DMS53 (cell line): ENCODE data around the gene TIMM10B.

Experiments
- DNase-seq: peaks from one replicate; lab custom pipeline; 2025; lab: John Stamatoyannopoulos, UW

The TIMM10B gene

GRCh38 chr11:6472934-6473333 is 8.4 kb upstream of the TIMM10B start:
- DNase-seq = no peak

GRCh38 chr11:6473451-6474412 is 7.6 kb upstream of the TIMM10B start, which contains the start of gene TRIM3:
Gene TRIM3 (minus strand): TSS chr11:6473941. CDS start chr11:6465695, 8,246 bp downstream.
- DNase-seq = peak; percentile 95

GRCh38 chr11:6474413-6474792 is 6.9 kb upstream of the TIMM10B start:
- DNase-seq = no peak

- DNase-seq = peak; percentile 50
Measured at GRCh38 chr11:6474806-6475500, 6.3 kb upstream of the TIMM10B start.

- peak; percentile 93 for DNase-seq
Measured at GRCh38 chr11:6475936-6476335, 5.4 kb upstream of the TIMM10B start.

GRCh38 chr11:6476571-6476970 is 4.7 kb upstream of the TIMM10B start:
- peak; percentile 39 for DNase-seq

- DNase-seq = no peak
Measured at GRCh38 chr11:6480299-6480914, 894 bp upstream of the TIMM10B start.

GRCh38 chr11:6481924-6482275 is 599 bp downstream of the TIMM10B start:
- DNase-seq = peak; percentile 56

- no peak for DNase-seq
Measured at GRCh38 chr11:6482441-6482840, 1.1 kb downstream of the TIMM10B start.

- DNase-seq = no peak
Measured at GRCh38 chr11:6483015-6483414, 1.7 kb downstream of the TIMM10B start.

- no peak for DNase-seq
Measured at GRCh38 chr11:6485661-6486060, 4.4 kb downstream of the TIMM10B start.

- no peak for DNase-seq
Measured at GRCh38 chr11:6486256-6486655, 5.0 kb downstream of the TIMM10B start.

GRCh38 chr11:6486938-6487337 is 5.6 kb downstream of the TIMM10B start:
- no peak for DNase-seq

GRCh38 chr11:6488342-6488741 is 7.0 kb downstream of the TIMM10B start:
- no peak for DNase-seq

- no peak for DNase-seq
Measured at GRCh38 chr11:6488821-6489220, 7.5 kb downstream of the TIMM10B start.

- DNase-seq = peak; percentile 56
Measured at GRCh38 chr11:6489306-6489705, 8.0 kb downstream of the TIMM10B start.

GRCh38 chr11:6497069-6497839 is 16.0 kb downstream of the TIMM10B start, which contains the start of gene DNHD1:
Gene DNHD1 (plus strand): TSS chr11:6497280. CDS start chr11:6498216, 936 bp downstream.
- no peak for DNase-seq

GRCh38 chr11:6498121-6498520 is 16.8 kb downstream of the TIMM10B start:
- DNase-seq = no peak

GRCh38 chr11:6498544-6498943 is 17.2 kb downstream of the TIMM10B start:
- no peak for DNase-seq

- DNase-seq = no peak
Measured at GRCh38 chr11:6502382-6502781, 21.1 kb downstream of the TIMM10B start.

- no peak for DNase-seq
Measured at GRCh38 chr11:6504166-6504565, 22.9 kb downstream of the TIMM10B start.
